ENCODE results near the gene AQP6.

AQP6 gene

DNA sequence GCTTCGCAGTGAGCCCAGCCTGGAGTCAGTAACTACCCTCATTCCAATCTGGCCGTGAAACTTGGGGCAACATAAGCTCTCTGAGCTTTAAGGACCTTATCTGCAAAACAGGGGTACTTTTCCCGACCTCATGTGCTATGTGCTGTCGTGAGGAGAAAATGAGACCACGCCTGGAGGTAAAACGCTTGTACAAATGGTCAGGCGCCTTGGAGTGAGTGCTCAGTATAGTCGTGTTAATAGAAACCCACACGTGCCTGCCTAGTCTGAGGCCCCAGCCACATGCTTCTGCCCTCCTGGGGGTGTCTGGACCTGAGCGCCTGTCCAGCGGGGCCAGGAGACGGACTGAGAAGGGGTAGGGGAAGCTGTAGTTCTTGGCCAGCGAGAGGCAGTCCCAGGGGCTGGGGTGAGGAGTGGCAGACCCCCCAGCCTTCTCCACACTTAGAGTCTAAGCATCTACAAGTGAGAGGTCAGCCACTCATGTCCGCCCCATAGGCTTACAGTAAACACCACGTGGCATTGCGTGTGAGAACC is 6.2 kb upstream of the AQP6 start:
- no peaks in the 10 kb centered on the region for H3K27me3 ChIP-seq (ENCODE audit: insufficient read depth, low read depth, severe bottlenecking)
- no peaks in the 10 kb centered on the region for H3K9me3 ChIP-seq (ENCODE audit: severe bottlenecking)
- no peaks in the 10 kb centered on the region for H3K36me3 ChIP-seq
- DNase-seq: no peak
- H3K27ac ChIP-seq: peak overlapping the region; percentile 3; the same call in 1 of the 2 replicates
- H3K4me3 ChIP-seq (ENCODE audit: low read depth, low read length): peak overlapping the region; percentile 59; the same call in 1 of the 2 replicates
- TF ChIP-seq, protein P1, sequence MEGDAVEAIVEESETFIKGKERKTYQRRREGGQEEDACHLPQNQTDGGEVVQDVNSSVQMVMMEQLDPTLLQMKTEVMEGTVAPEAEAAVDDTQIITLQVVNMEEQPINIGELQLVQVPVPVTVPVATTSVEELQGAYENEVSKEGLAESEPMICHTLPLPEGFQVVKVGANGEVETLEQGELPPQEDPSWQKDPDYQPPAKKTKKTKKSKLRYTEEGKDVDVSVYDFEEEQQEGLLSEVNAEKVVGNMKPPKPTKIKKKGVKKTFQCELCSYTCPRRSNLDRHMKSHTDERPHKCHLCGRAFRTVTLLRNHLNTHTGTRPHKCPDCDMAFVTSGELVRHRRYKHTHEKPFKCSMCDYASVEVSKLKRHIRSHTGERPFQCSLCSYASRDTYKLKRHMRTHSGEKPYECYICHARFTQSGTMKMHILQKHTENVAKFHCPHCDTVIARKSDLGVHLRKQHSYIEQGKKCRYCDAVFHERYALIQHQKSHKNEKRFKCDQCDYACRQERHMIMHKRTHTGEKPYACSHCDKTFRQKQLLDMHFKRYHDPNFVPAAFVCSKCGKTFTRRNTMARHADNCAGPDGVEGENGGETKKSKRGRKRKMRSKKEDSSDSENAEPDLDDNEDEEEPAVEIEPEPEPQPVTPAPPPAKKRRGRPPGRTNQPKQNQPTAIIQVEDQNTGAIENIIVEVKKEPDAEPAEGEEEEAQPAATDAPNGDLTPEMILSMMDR (IDR thresholded peaks at IDR 0.05; ENCODE audit: low read depth, low read length): no peak

DNA sequence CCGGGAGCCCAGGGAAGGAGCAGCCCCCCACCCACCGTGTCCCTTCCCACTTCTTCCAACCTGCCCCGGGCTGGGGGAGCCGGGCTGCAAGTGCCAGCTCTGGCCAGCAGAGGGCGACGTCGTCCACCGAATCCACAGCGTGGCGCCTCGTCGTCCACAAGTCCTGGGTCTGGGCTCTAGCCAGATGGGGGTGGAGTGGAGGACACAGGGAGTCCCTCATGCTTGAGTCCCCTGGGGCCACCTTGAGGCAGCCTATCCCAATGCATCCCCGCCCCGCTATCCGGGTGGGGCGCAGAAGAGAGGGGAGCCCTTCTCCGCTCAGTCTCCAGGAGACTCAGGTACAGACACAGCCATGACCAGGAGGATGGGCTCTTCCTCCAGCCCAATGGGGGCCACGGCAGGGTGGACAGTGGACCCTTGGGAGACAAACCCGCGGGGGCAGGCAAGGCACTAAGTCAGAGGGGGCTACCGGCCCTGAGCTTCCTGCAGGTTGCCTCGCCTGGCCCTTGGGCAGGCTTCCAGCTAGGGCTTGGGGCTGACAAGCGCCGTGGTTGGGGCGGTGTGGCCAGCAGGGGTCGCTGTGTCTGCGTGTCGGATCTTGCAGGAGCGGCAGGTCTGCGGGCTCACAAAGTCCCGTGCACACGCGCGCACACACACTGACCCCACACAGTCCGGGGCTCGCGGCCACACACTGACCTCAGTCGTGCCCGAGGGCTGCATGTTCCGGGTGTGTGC is 5.5 kb upstream of the AQP6 start:
- no peaks in the 10 kb centered on the region for H3K27me3 ChIP-seq (ENCODE audit: insufficient read depth, low read depth, severe bottlenecking)
- TF ChIP-seq, protein P1 (IDR thresholded peaks at IDR 0.05; ENCODE audit: low read depth, low read length): peak; percentile 96
- H3K27ac ChIP-seq: peak overlapping the region; percentile 66
- no peaks in the 10 kb centered on the region for H3K36me3 ChIP-seq
- H3K9me3 ChIP-seq (ENCODE audit: severe bottlenecking): no peaks in the 10 kb centered on the region
- peak; percentile 94 for DNase-seq
- H3K4me3 ChIP-seq (ENCODE audit: low read depth, low read length): peak overlapping the region; percentile 59

DNA sequence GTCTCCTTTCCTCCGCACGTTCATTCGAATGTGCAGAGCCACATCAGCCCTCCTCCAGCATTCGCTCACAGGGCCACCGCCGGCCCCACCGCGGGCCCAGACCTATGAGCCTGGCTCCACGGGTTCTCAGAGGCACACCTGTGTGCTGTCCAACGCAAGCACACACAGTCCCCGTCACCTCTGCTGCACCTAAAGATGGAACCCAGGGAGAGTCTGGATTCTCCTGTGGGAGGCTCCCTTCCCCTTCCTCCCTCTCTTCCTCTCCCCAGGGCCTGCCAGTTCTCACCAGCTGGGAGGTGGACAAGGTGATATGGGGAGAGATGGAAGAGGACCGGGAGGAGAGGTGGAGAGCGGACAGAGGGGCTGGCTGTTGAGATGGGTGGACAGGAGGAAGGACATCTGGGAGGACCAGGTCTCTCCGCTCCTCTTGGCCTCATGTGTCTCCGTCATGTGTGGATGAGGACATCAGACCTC is 4.9 kb upstream of the AQP6 start:
- DNase-seq: no peak
- Histone ChIP-seq H3K27ac (no peak overlapping the region), H3K9me3 (ENCODE audit: severe bottlenecking) (no peaks in the 10 kb centered on the region), H3K27me3 (ENCODE audit: insufficient read depth, low read depth, severe bottlenecking) (no peaks in the 10 kb centered on the region), H3K4me3 (ENCODE audit: low read depth, low read length) (peak overlapping the region; percentile 59), H3K36me3 (no peaks in the 10 kb centered on the region)
- TF ChIP-seq, protein P1 (IDR thresholded peaks at IDR 0.05; ENCODE audit: low read depth, low read length): no peak

DNA sequence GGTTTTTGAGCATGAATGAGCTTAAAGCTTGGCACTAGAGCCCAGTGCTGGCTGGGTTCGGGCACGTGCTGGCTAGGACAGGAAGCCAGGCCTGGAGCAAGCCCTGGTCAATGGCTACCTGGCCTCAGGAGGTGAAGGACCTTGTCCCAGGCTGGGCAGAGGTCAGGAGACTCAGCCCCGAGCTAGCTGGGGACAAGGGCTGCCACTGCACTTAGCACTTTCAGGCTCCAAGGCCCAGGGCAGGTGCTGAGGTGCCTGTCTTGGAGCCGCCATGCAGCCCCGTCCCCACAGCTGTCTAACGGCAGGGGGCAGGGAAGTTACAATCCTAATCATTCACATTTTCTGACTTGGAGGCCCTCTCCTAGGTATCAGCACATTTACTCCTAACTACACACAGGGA is 4.3 kb upstream of the AQP6 start:
- no peaks in the 10 kb centered on the region for H3K27me3 ChIP-seq (ENCODE audit: insufficient read depth, low read depth, severe bottlenecking)
- TF ChIP-seq, protein P1 (IDR thresholded peaks at IDR 0.05; ENCODE audit: low read depth, low read length): no peak

GRCh38 chr12:49969027-49969426 is 3.7 kb upstream of the AQP6 start:
- no peaks in the 10 kb centered on the region for H3K36me3 ChIP-seq
- DNase-seq: no peak
- TF ChIP-seq, protein P1 (IDR thresholded peaks at IDR 0.05; ENCODE audit: low read depth, low read length): no peak
- no peak overlapping the region for H3K27ac ChIP-seq
- H3K9me3 ChIP-seq (ENCODE audit: severe bottlenecking): no peaks in the 10 kb centered on the region
- H3K27me3 ChIP-seq (ENCODE audit: insufficient read depth, low read depth, severe bottlenecking): no peaks in the 10 kb centered on the region
- no peak overlapping the region for H3K4me3 ChIP-seq (ENCODE audit: low read depth, low read length)

More for the DNA sequence above, 4.3 kb upstream of the AQP6 start:
- Histone ChIP-seq H3K4me3 (ENCODE audit: low read depth, low read length) (no peak overlapping the region), H3K9me3 (ENCODE audit: severe bottlenecking) (no peaks in the 10 kb centered on the region), H3K27ac (no peak overlapping the region), H3K36me3 (no peaks in the 10 kb centered on the region)
- no peak for DNase-seq

Measured in WERI-Rb-1 (cell line).